ENCODE measurements around the gene RAD9A. TPM values are rescaled to one million over a fixed set of nuclear protein-coding genes. Genes with fewer than 3 reads are reported as not detected.

Gene RAD9A
- total RNA-seq, 2 experiments from 2014 or later, result 29.7 to 30.6 TPM

DNA sequence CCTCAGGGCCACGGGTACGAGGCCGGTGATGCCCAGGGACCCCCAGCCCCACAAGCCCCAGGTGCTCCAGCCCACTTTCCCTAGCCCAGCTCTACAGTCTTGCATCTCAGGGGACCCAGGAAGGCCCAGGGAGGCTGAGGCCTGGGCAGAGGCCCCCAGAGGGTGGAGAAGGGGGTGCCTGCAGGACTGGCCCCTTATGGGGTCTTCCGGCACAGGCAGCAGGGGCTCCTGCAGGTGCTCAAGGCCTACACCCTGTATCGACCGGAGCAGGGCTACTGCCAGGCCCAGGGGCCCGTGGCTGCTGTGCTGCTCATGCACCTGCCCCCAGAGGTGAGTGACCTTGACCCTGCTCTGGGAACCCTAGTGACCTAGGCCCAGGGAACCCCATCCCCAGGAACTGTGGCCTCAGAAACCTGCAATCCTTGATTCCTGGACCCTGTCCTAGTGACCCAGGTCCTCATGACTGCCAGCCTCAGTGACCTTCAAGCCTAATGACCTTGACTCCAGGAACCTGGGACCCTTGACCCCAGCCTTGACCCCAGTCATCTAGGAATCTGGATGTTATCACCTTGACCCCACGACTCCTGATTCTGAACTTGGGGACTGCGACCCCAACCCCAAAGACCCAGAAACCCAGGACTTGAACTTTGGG is 14.0 kb downstream of the RAD9A start:
- CTCF ChIA-PET, result interaction anchor here (0.8 to 1.8 kb wide), 5 partner anchors 12 to 79 kb away, joined by 3 to 6 read pairs (median 4); partner anchors contain the start of gene RAD9A
- no peaks in the 10 kb centered on the region for H3K27me3 Mint-ChIP-seq
- no peak for DNase-seq
- H3K9me3 Mint-ChIP-seq, result no peaks in the 10 kb centered on the region
- ATAC-seq, result no peak
- H3K36me3 Mint-ChIP-seq (ENCODE audit: low read depth), result peaks cover 57% of the 10 kb centered on the region
- H3K4me1 Mint-ChIP-seq (ENCODE audit: low read depth), result peaks cover 45% of the 10 kb centered on the region
- H3K4me3 Mint-ChIP-seq, result peak overlapping the region; percentile 87
- TF ChIP-seq, protein P1, sequence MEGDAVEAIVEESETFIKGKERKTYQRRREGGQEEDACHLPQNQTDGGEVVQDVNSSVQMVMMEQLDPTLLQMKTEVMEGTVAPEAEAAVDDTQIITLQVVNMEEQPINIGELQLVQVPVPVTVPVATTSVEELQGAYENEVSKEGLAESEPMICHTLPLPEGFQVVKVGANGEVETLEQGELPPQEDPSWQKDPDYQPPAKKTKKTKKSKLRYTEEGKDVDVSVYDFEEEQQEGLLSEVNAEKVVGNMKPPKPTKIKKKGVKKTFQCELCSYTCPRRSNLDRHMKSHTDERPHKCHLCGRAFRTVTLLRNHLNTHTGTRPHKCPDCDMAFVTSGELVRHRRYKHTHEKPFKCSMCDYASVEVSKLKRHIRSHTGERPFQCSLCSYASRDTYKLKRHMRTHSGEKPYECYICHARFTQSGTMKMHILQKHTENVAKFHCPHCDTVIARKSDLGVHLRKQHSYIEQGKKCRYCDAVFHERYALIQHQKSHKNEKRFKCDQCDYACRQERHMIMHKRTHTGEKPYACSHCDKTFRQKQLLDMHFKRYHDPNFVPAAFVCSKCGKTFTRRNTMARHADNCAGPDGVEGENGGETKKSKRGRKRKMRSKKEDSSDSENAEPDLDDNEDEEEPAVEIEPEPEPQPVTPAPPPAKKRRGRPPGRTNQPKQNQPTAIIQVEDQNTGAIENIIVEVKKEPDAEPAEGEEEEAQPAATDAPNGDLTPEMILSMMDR (IDR thresholded peaks at IDR 0.05), result no peak
- H3K27ac Mint-ChIP-seq, result peak overlapping the region; percentile 86
- POLR2A ChIA-PET, result interaction anchor here (0.8 to 6.6 kb wide), 6 partner anchors 14 to 128 kb away, joined by 3 to 130 read pairs (median 8); partner anchors contain the start of gene PTPRCAP
- intact Hi-C loops (cut with micrococcal nuclease), result loop anchor here (10.0 kb wide), 1 partner anchor 79 kb away; the partner anchor contains the start of gene AIP

- peak overlapping the region; percentile 86 for H3K27ac Mint-ChIP-seq
- peaks cover 52% of the 10 kb centered on the region for H3K4me1 Mint-ChIP-seq (ENCODE audit: low read depth)
- DNase-seq (no peak), ATAC-seq (no peak)
- peak overlapping the region; percentile 87 for H3K4me3 Mint-ChIP-seq
- CTCF ChIA-PET, result interaction anchor here (0.6 to 3.5 kb wide), 3 partner anchors 13 to 53 kb away, joined by 3 to 20 read pairs (median 4); partner anchors contain the start of gene POLD4
- POLR2A ChIA-PET, result interaction anchor here (0.6 to 3.6 kb wide), 10 partner anchors 12 to 78 kb away, joined by 3 to 75 read pairs (median 4); partner anchors contain the start of genes PTPRCAP, RAD9A, RPS6KB2 and TMEM134
- no peaks in the 10 kb centered on the region for H3K27me3 Mint-ChIP-seq
- H3K9me3 Mint-ChIP-seq, result no peaks in the 10 kb centered on the region
- H3K36me3 Mint-ChIP-seq (ENCODE audit: low read depth), result peaks cover 56% of the 10 kb centered on the region
- TF ChIP-seq, protein P1 (IDR thresholded peaks at IDR 0.05), result no peak
- intact Hi-C loops (cut with micrococcal nuclease), result loop anchor here (10.0 kb wide), 1 partner anchor 78 kb away; the partner anchor contains the start of gene AIP
Observed at GRCh38 chr11:67406420-67406968, 14.7 kb downstream of the RAD9A start.

DNA sequence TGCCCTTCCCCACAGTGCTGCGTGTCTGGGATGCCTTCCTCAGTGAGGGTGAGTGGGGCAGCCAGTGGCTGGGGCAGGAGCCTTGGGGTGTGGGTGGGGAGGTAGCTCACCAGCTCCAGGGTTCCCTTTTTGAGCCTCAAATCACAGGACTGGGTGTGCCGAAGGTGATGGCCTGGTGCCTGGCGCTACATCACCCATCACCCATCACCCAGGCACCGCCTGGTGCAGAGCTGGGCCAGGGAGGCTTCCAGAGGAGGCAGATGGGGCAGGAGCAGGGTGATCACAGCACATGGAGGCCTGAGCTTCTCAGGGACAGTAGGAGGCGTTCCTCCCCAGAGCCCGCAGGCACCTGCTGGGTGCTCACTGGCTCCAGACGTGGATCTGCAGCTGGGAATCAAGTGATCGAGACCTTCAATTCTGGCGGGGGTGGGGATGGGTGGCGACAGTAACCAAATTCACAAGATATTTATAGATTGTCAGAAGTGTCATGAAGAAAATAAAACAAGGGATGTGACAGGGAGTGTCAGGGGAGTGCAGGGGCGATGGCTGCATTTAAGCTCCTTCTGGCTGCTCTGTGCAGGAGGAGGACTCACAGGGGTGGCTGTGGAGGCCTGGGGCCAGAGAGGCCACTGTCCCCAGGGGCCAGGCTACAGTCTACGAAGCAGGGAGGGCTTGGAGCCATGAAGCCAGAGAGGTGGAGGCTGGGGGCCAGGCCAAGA is 15.3 kb downstream of the RAD9A start:
- Mint-ChIP-seq H3K4me1 (ENCODE audit: low read depth) (peaks cover 58% of the 10 kb centered on the region), H3K4me3 (peak overlapping the region; percentile 87), H3K27me3 (no peaks in the 10 kb centered on the region), H3K9me3 (no peaks in the 10 kb centered on the region), H3K36me3 (ENCODE audit: low read depth) (peaks cover 56% of the 10 kb centered on the region), H3K27ac (peak overlapping the region; percentile 86)
- ChIA-PET CTCF (interaction anchor here (0.6 to 3.5 kb wide), 5 partner anchors 12 to 100 kb away, joined by 3 to 20 read pairs (median 3); partner anchors contain the start of genes CDK2AP2 and POLD4), POLR2A (interaction anchor here (0.6 to 3.6 kb wide), 14 partner anchors 10 to 100 kb away, joined by 3 to 75 read pairs (median 4); partner anchors contain the start of genes PTPRCAP, RAD9A, RPS6KB2 and TMEM134)
- DNase-seq (peak; percentile 47), ATAC-seq (no peak)
- TF ChIP-seq, protein P1 (IDR thresholded peaks at IDR 0.05), result no peak
- intact Hi-C loops (cut with micrococcal nuclease), result loop anchor here (10.0 kb wide), 1 partner anchor 78 kb away; the partner anchor contains the start of gene AIP

GRCh38 chr11:67407688-67408163 is 15.9 kb downstream of the RAD9A start:
- CTCF ChIA-PET, result interaction anchor here (1.1 to 3.5 kb wide), 5 partner anchors 12 to 100 kb away, joined by 3 to 20 read pairs (median 4); partner anchors contain the start of genes CDK2AP2, POLD4 and RPS6KB2
- no peak for DNase-seq
- no peaks in the 10 kb centered on the region for H3K9me3 Mint-ChIP-seq

More at GRCh38 chr11:67407688-67408163, 15.9 kb downstream of the RAD9A start:
- ATAC-seq, result no peak
- H3K27me3 Mint-ChIP-seq, result no peaks in the 10 kb centered on the region
- H3K36me3 Mint-ChIP-seq (ENCODE audit: low read depth), result peaks cover 56% of the 10 kb centered on the region
- POLR2A ChIA-PET, result interaction anchor here (0.7 to 3.6 kb wide), 14 partner anchors 11 to 100 kb away, joined by 3 to 75 read pairs (median 4); partner anchors contain the start of genes PTPRCAP, RAD9A, RPS6KB2 and TMEM134
- peak overlapping the region; percentile 86 for H3K27ac Mint-ChIP-seq
- H3K4me1 Mint-ChIP-seq (ENCODE audit: low read depth), result peaks cover 64% of the 10 kb centered on the region
- intact Hi-C loops (cut with micrococcal nuclease), result loop anchor here (10.0 kb wide), 1 partner anchor 77 kb away; the partner anchor contains the start of gene AIP
- peak overlapping the region; percentile 87 for H3K4me3 Mint-ChIP-seq
- TF ChIP-seq, protein P1 (IDR thresholded peaks at IDR 0.05), result no peak
